Suprapubic skin (tissue), 4 donors: ENCODE data around the gene R3HDM4. TPM values are rescaled to one million over a fixed set of nuclear protein-coding genes. Genes with fewer than 3 reads are reported as not detected.

Experiments
- DNase-seq, 2 donors: peaks; one replicate each; pipeline ENCODE4 v3.0.0-alpha.2; 2019; ENCODE audit warnings: low spot score in 2 of 2
- H3K27ac ChIP-seq: fragments of 200-600 bp; sonication (generic); one replicate; pipeline ENCODE4 v1.5.1; 2019
- H3K27me3 ChIP-seq: fragments of 200-600 bp; sonication (generic); one replicate; pipeline ENCODE4 v1.5.1; 2019
- H3K36me3 ChIP-seq: fragments of 200-600 bp; sonication (generic); one replicate; pipeline ENCODE4 v1.5.1; 2019
- H3K4me1 ChIP-seq: fragments of 200-600 bp; sonication (generic); one replicate; pipeline ENCODE4 v1.5.1; 2019
- H3K4me3 ChIP-seq: fragments of 200-600 bp; sonication (generic); one replicate; pipeline ENCODE4 v1.5.1; 2019; ENCODE audit warnings: mild to moderate bottlenecking
- H3K9me3 ChIP-seq: fragments of 200-600 bp; sonication (generic); one replicate; pipeline ENCODE4 v1.5.1; 2019
- EP300 ChIP-seq: sonication (generic); formaldehyde crosslinking; IDR thresholded peaks from one replicate; pipeline ENCODE4 v1.6.1; 2017; ENCODE audit warnings: antibody characterized with exemption
- POLR2A ChIP-seq, 2 donors: fragments of 450-650 bp; IDR thresholded peaks; one replicate each; pipeline ENCODE4 v1.6.1; 2017; ENCODE audit warnings: antibody characterized with exemption in 2 of 2, mild to moderate bottlenecking in 2 of 2, moderate library complexity in 2 of 2
- POLR2AphosphoS5 ChIP-seq, 3 donors: sonication (generic); formaldehyde crosslinking; IDR thresholded peaks; one replicate each; pipeline ENCODE4 v1.6.1; 2017; ENCODE audit warnings: antibody characterized with exemption in 3 of 3
- WGBS: methylation state at CpG from one replicate; pipeline ENCODE4 v1.1.5; 2018; 5-methylcytosine and 5-hydroxymethylcytosine counted together
- total RNA-seq, 4 donors: library from RNA; depleted of rRNA; stranded (reverse); fragments of >200 nt; gene quantifications; one replicate each; pipeline ENCODE4 v1.1.0, GENCODE V29; 2016
- TF ChIP-seq, protein P1 (sequence below), 2 donors: fragments of 200-600 bp in 1 of 2; fragments of 450-650 bp in 1 of 2; sonication (generic) in 1 of 2; IDR thresholded peaks; one replicate each; pipeline ENCODE4 v1.5.1; 2016 to 2019; ENCODE audit warnings: antibody characterized with exemption in 2 of 2, mild to moderate bottlenecking in 1 of 2, moderate library complexity in 1 of 2

Gene R3HDM4
- total RNA-seq, 4 donors from 2014 or later: 41.3 to 58.3 (median 51.2) TPM

DNA sequence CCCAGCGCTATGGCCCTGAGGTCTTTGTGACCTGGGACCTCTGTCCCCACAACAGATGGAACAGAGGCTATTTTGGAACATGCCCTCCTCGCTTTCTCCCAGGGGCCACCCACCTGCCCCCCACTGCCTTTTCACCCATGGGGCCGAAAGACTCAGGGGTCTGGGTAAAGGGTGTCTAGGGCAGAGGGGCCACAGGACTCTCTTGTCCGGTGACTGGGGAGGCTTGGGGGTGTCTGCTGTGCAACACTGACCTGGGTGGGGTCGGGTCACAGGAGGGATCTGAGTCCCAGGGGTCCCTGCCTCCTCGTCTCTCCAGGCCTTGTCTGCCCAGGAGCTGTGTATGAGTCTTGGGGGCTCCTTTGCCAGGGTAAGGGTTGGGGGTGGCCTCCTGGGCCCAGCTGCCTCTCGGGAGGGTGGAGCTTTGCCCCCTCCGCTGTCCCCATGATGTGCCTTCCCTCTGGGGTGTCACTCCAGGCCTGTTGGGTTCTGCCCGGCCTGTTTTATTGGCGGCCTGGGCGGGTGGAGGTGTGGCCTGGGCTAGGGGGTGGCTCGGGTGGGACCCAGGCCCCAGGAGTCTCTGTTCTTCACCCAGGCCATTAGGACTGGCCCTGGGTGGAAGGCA lies 14.9 kb upstream of the R3HDM4 start:
- peaks cover 8% of the 10 kb centered on the region for H3K36me3 ChIP-seq
- H3K27ac ChIP-seq: peak overlapping the region; percentile 80
- DNase-seq: no peak
- no peaks in the 10 kb centered on the region for H3K27me3 ChIP-seq
- peak overlapping the region; percentile 97 for H3K4me3 ChIP-seq
- no peak for TF ChIP-seq POLR2AphosphoS5 (IDR thresholded peaks at IDR 0.05)
- TF ChIP-seq, protein P1, sequence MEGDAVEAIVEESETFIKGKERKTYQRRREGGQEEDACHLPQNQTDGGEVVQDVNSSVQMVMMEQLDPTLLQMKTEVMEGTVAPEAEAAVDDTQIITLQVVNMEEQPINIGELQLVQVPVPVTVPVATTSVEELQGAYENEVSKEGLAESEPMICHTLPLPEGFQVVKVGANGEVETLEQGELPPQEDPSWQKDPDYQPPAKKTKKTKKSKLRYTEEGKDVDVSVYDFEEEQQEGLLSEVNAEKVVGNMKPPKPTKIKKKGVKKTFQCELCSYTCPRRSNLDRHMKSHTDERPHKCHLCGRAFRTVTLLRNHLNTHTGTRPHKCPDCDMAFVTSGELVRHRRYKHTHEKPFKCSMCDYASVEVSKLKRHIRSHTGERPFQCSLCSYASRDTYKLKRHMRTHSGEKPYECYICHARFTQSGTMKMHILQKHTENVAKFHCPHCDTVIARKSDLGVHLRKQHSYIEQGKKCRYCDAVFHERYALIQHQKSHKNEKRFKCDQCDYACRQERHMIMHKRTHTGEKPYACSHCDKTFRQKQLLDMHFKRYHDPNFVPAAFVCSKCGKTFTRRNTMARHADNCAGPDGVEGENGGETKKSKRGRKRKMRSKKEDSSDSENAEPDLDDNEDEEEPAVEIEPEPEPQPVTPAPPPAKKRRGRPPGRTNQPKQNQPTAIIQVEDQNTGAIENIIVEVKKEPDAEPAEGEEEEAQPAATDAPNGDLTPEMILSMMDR (IDR thresholded peaks at IDR 0.05): no peak
- no peak for TF ChIP-seq POLR2A (IDR thresholded peaks at IDR 0.05)
- no peak for TF ChIP-seq EP300
- peaks cover 33% of the 10 kb centered on the region for H3K4me1 ChIP-seq
- H3K9me3 ChIP-seq: no peaks in the 10 kb centered on the region
- WGBS: 55% methylated on average over 5 of the region's 12 CpGs

- Histone ChIP-seq H3K27ac (peak overlapping the region; percentile 80), H3K27me3 (no peaks in the 10 kb centered on the region), H3K9me3 (no peaks in the 10 kb centered on the region), H3K4me1 (peaks cover 28% of the 10 kb centered on the region), H3K36me3 (peaks cover 8% of the 10 kb centered on the region), H3K4me3 (peak overlapping the region; percentile 97)
- no CpG with 5 or more reads among the region's 15 CpGs for WGBS
- peak in 1 of 2 donors; percentile 79 for DNase-seq
- TF ChIP-seq POLR2A (IDR thresholded peaks at IDR 0.05) (no peak), POLR2AphosphoS5 (IDR thresholded peaks at IDR 0.05) (no peak), EP300 (no peak)
- TF ChIP-seq, protein P1 (IDR thresholded peaks at IDR 0.05): no peak
These were observed 14.3 kb upstream of the R3HDM4 start for GRCh38 chr19:927351-927779.

DNA sequence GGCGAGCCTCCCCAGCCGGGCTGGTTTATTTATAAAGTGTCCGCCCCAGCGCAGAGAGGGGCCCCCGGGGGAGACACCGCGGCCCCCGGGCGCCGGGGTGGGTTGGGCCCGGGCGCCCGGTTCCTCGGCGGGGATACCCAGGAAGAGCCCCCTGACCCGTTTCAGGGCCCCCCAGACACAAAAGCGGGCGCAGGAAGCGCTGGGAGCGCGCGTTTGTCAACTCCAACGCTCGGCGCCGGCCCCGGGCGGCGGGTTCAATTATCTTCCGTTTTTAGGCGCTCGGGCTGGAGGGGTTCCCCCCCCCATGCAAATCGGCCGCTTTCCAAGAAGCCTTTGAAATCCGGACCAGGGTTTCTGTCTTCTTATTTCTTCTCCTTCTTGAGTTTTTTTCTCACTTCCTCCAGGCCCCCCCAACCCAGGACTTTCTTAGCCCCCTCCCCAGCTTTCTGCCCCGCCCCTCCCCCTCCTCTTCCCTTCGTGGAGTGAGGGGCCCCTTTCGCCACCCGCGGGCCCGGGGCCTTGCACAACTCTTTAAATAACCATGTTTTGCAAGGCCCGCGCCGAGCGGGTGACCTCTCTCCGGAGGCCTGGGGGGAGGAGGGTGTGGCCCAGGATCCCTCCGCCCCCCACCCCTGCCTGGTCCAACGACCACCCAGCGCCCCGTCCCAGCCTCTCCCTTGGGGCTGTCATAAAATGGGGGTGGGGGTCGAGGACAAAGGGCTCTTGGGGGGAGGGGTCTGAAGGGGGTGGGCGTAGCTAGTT lies 13.8 kb upstream of the R3HDM4 start:
- DNase-seq: peak; percentile 87 to 93
- Histone ChIP-seq H3K4me1 (peaks cover 26% of the 10 kb centered on the region), H3K36me3 (peaks cover 8% of the 10 kb centered on the region), H3K27me3 (no peaks in the 10 kb centered on the region), H3K9me3 (no peaks in the 10 kb centered on the region), H3K4me3 (peak overlapping the region; percentile 97), H3K27ac (peak overlapping the region; percentile 80)
- TF ChIP-seq EP300 (no peak), POLR2AphosphoS5 (IDR thresholded peaks at IDR 0.05) (no peak), POLR2A (IDR thresholded peaks at IDR 0.05) (no peak)
- TF ChIP-seq, protein P1 (IDR thresholded peaks at IDR 0.05): no peak
- 0% methylated on average over 25 of the region's 52 CpGs for WGBS

GRCh38 chr19:926323-926588 lies 13.2 kb upstream of the R3HDM4 start:
- no peaks in the 10 kb centered on the region for H3K9me3 ChIP-seq
- peaks cover 28% of the 10 kb centered on the region for H3K4me1 ChIP-seq
- DNase-seq: no peak
- WGBS: 0% methylated on average over 7 of the region's 21 CpGs
- H3K36me3 ChIP-seq: peaks cover 8% of the 10 kb centered on the region
- H3K4me3 ChIP-seq: peak overlapping the region; percentile 97
- peaks cover 2% of the 10 kb centered on the region for H3K27me3 ChIP-seq
- peak overlapping the region; percentile 80 for H3K27ac ChIP-seq
- TF ChIP-seq POLR2A (IDR thresholded peaks at IDR 0.05) (no peak), POLR2AphosphoS5 (IDR thresholded peaks at IDR 0.05) (no peak), EP300 (no peak)
- TF ChIP-seq, protein P1 (IDR thresholded peaks at IDR 0.05): no peak

DNA sequence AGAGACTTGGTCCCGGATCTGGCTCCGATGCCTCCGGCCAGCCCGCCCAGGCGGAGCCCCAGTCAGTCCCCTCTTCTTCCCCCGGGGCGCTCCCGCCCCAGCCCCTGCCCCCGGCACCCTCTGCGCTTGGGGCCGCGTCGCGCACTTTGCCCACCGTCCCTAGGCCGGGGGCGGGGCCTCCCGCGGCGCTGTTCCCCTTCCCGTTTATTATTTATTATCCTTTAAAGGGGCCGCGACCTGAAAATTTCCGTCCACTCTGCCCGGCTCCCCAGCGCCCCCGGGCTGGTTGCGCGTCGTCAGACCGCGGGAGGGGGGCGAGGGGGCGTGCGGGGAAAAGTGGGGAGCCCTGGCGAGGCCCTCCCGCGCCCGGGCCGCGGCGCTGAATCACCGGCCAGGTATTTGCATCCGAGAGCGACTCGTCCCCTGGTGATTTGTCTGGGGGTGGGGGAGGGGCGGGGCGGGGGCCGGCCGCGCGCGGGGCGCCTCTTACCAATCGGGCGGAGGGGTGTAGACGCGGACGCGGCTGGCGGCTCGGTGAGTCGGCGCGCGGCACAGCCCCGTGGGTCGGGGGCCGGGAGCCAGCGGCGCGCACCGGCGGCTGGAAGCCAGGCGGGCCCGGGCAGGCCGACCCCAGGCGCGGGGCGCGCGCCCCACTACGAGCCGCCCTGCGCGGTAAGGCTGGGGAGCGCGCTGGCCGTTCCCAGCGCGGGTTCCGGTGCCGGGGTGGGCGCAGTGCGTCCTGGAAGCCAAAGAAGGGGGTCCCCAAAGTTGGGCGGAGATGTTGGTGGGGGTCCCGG lies 12.7 kb upstream of the R3HDM4 start, which contains the start of gene ARID3A:
Gene ARID3A, plus strand, starts transcription at position 510 of the 797 bp plus-strand sequence. CDS start 3,494 bp downstream, outside the sequence.
- TF ChIP-seq POLR2AphosphoS5 (IDR thresholded peaks at IDR 0.05) (no peak), POLR2A (IDR thresholded peaks at IDR 0.05) (no peak), EP300 (no peak)
- TF ChIP-seq, protein P1 (IDR thresholded peaks at IDR 0.05): no peak
- H3K4me3 ChIP-seq: peak within 1 kb of the TSS; percentile 97
- peaks cover 8% of the 10 kb centered on the region for H3K36me3 ChIP-seq
- 0% methylated on average over 9 of the region's 97 CpGs for WGBS
- H3K4me1 ChIP-seq: peaks cover 29% of the 10 kb centered on the region
- H3K27me3 ChIP-seq: peaks cover 8% of the 10 kb centered on the region
- H3K27ac ChIP-seq: peak within 1 kb of the TSS; percentile 80
- DNase-seq: peak; percentile 89 to 94
- no peaks in the 10 kb centered on the region for H3K9me3 ChIP-seq
